ENCODE measurements around the gene KANK4. TPM values are rescaled to one million over a fixed set of nuclear protein-coding genes. Genes with fewer than 3 reads are reported as not detected.

Gene KANK4
- polyA plus RNA-seq, 1 donor (not counting 4 experiments of a cell fraction or from before 2014, with no cell fraction given) = 0.92 TPM

- no peaks in the 10 kb centered on the region for H4K20me1 ChIP-seq (ENCODE audit: control insufficient read depth, extremely low read depth, insufficient read depth, low read length)
- no peaks in the 10 kb centered on the region for H3K4me1 ChIP-seq (ENCODE audit: control insufficient read depth, extremely low read depth, insufficient read depth, low read length)
- H3K9me1 ChIP-seq (ENCODE audit: control insufficient read depth, extremely low read depth, insufficient read depth, low read length) = no peaks in the 10 kb centered on the region
- no peaks in the 10 kb centered on the region for H3K79me2 ChIP-seq (ENCODE audit: control insufficient read depth, insufficient read depth, low read length)
- TF ChIP-seq CTCF (optimal IDR thresholded peaks at IDR 0.05 in 1 of 3, IDR thresholded peaks at IDR 0.05 in 1 of 3, conservative IDR thresholded peaks at IDR 0.05 in 1 of 3; ENCODE audit: extremely low read depth in 1 of 3, insufficient read depth in 2 of 3, low read length in 3 of 3) (no peak), EZH2 (IDR thresholded peaks at IDR 0.05; ENCODE audit: low read length) (no peak)
- DNase-seq (ENCODE audit: low read depth, low spot score) = no peak
- no peak overlapping the region for H2AFZ ChIP-seq (ENCODE audit: control insufficient read depth, low read length)
- no peaks in the 10 kb centered on the region for H3K27me3 ChIP-seq (ENCODE audit: control insufficient read depth, extremely low read depth, insufficient read depth, low read length)
- FAIRE-seq = no peak
- no peaks in the 10 kb centered on the region for H3K36me3 ChIP-seq (ENCODE audit: control insufficient read depth in 2 of 2, extremely low read depth in 1 of 2, insufficient read depth in 2 of 2, low read length in 2 of 2)
- H3K4me2 ChIP-seq (ENCODE audit: control insufficient read depth, extremely low read depth, insufficient read depth, low read depth, low read length) = no peak overlapping the region
- no peak overlapping the region for H3K9ac ChIP-seq (ENCODE audit: control insufficient read depth, extremely low read depth, insufficient read depth, low read length)
- H3K9me3 ChIP-seq (ENCODE audit: control insufficient read depth, low read depth, low read length) = no peaks in the 10 kb centered on the region
- no peak overlapping the region for H3K27ac ChIP-seq (ENCODE audit: control insufficient read depth, insufficient read depth, low read length)
- dilution Hi-C loops (cut with MboI; ENCODE audit: extremely low pct_ligation_motif_present, low sequenced_read_pairs) = no loop called here
- H3K4me3 ChIP-seq (ENCODE audit: control insufficient read depth in 2 of 3, extremely low read depth in 1 of 3, insufficient read depth in 2 of 3, low read depth in 1 of 3, low read length in 3 of 3) = no peak overlapping the region
These were observed 49.8 kb downstream of the KANK4 start for GRCh38 chr1:62269439-62269838.

GRCh38 chr1:62268315-62268714 lies 50.9 kb downstream of the KANK4 start:
- TF ChIP-seq CTCF (optimal IDR thresholded peaks at IDR 0.05 in 1 of 3, IDR thresholded peaks at IDR 0.05 in 1 of 3, conservative IDR thresholded peaks at IDR 0.05 in 1 of 3; ENCODE audit: extremely low read depth in 1 of 3, insufficient read depth in 2 of 3, low read length in 3 of 3) (no peak), EZH2 (IDR thresholded peaks at IDR 0.05; ENCODE audit: low read length) (no peak)
- H3K4me1 ChIP-seq (ENCODE audit: control insufficient read depth, extremely low read depth, insufficient read depth, low read length) = no peaks in the 10 kb centered on the region
- H3K4me2 ChIP-seq (ENCODE audit: control insufficient read depth, extremely low read depth, insufficient read depth, low read depth, low read length) = no peak overlapping the region
- H3K9me3 ChIP-seq (ENCODE audit: control insufficient read depth, low read depth, low read length) = no peaks in the 10 kb centered on the region
- H3K36me3 ChIP-seq (ENCODE audit: control insufficient read depth in 2 of 2, extremely low read depth in 1 of 2, insufficient read depth in 2 of 2, low read length in 2 of 2) = no peaks in the 10 kb centered on the region
- dilution Hi-C loops (cut with MboI; ENCODE audit: extremely low pct_ligation_motif_present, low sequenced_read_pairs) = no loop called here
- no peaks in the 10 kb centered on the region for H4K20me1 ChIP-seq (ENCODE audit: control insufficient read depth, extremely low read depth, insufficient read depth, low read length)
- H3K27ac ChIP-seq (ENCODE audit: control insufficient read depth, insufficient read depth, low read length) = no peak overlapping the region
- no peaks in the 10 kb centered on the region for H3K79me2 ChIP-seq (ENCODE audit: control insufficient read depth, insufficient read depth, low read length)
- H3K9ac ChIP-seq (ENCODE audit: control insufficient read depth, extremely low read depth, insufficient read depth, low read length) = no peak overlapping the region
- no peak overlapping the region for H2AFZ ChIP-seq (ENCODE audit: control insufficient read depth, low read length)
- H3K9me1 ChIP-seq (ENCODE audit: control insufficient read depth, extremely low read depth, insufficient read depth, low read length) = no peaks in the 10 kb centered on the region
- H3K4me3 ChIP-seq (ENCODE audit: control insufficient read depth in 2 of 3, extremely low read depth in 1 of 3, insufficient read depth in 2 of 3, low read depth in 1 of 3, low read length in 3 of 3) = no peak overlapping the region
- FAIRE-seq (no peak), DNase-seq (ENCODE audit: low read depth, low spot score) (no peak)
- no peaks in the 10 kb centered on the region for H3K27me3 ChIP-seq (ENCODE audit: control insufficient read depth, extremely low read depth, insufficient read depth, low read length)

Data from keratinocyte (primary cell).